Activated naive CD4-positive, alpha-beta T cell (primary cell): ENCODE data around the gene LRRC57.

Experiments used
- DNase-seq, 4 experiments: peaks; one replicate each; lab custom pipeline; 2025; lab: John Stamatoyannopoulos, UW

Gene LRRC57

GRCh38 chr15:42549741-42550392 lies 1.3 kb upstream of the LRRC57 start:
- DNase-seq, result no peak

- DNase-seq, result no peak
Measured at GRCh38 chr15:42549032-42549491, 469 bp upstream of the LRRC57 start.

- no peak for DNase-seq
Measured at GRCh38 chr15:42547918-42548248, 710 bp downstream of the LRRC57 start.

- DNase-seq, result no peak
Measured at GRCh38 chr15:42544853-42545629, 3.6 kb downstream of the LRRC57 start.

GRCh38 chr15:42533246-42533645 lies 15.3 kb downstream of the LRRC57 start:
- no peak for DNase-seq

- no peak for DNase-seq
Measured at GRCh38 chr15:42528970-42529369, 19.6 kb downstream of the LRRC57 start.

GRCh38 chr15:42523331-42523730 lies 25.3 kb downstream of the LRRC57 start:
- no peak for DNase-seq

GRCh38 chr15:42511007-42511391 lies 37.6 kb downstream of the LRRC57 start:
- no peak for DNase-seq

- DNase-seq, result no peak
Measured at GRCh38 chr15:42510258-42511006, 38.2 kb downstream of the LRRC57 start.

- DNase-seq, result no peak
Measured at GRCh38 chr15:42508263-42508690, 40.3 kb downstream of the LRRC57 start.

GRCh38 chr15:42507514-42507913 lies 41.1 kb downstream of the LRRC57 start:
- no peak for DNase-seq

GRCh38 chr15:42504631-42505030 lies 44.0 kb downstream of the LRRC57 start:
- DNase-seq, result no peak

GRCh38 chr15:42503825-42504224 lies 44.8 kb downstream of the LRRC57 start:
- no peak for DNase-seq

GRCh38 chr15:42502477-42502876 lies 46.1 kb downstream of the LRRC57 start:
- no peak for DNase-seq

- no peak for DNase-seq
Measured at GRCh38 chr15:42499858-42500609, 48.6 kb downstream of the LRRC57 start.

GRCh38 chr15:42498212-42499068 lies 50.2 kb downstream of the LRRC57 start:
- no peak for DNase-seq

GRCh38 chr15:42495361-42496212 lies 53.0 kb downstream of the LRRC57 start, which contains the start of gene SNAP23:
SNAP23 (plus strand) TSS chr15:42495634; CDS start chr15:42511847, 16,213 bp downstream.
- peak; percentile 32 to 70 (median 56) for DNase-seq

GRCh38 chr15:42494998-42495360 lies 53.6 kb downstream of the LRRC57 start:
- DNase-seq, result no peak

GRCh38 chr15:42493679-42494078 lies 54.9 kb downstream of the LRRC57 start:
- no peak for DNase-seq
